LNCAP (cell line): ENCODE results near the gene CAGE1.

Experiments used
- CTCF ChIP-seq: fragments of 450-650 bp; IDR thresholded peaks from 2 replicates; pipeline ENCODE4 v1.5.1; 2017; ENCODE audit warnings: mild to moderate bottlenecking

Gene CAGE1

GRCh38 chr6:7296602-7297001 is 92.9 kb downstream of the CAGE1 start:
- TF ChIP-seq CTCF, result no peak

DNA sequence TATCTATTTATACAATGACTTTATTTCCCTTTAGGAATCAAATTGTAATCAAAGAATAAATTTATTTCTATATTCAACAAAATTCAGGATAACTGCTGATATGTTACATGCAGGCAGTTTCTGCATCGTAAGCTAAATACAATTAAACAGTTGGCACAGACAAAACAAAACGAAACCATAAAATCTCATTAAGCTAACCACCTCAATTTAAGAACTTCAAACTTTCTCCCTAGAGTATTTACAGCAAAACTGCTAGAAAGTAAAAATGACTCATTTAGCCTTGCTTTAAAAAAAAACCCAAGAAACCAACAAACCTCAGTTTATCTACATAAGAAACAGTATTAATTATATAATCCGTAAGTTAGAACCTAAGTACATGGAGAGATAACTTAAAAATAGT is 93.6 kb downstream of the CAGE1 start:
- no peak for TF ChIP-seq CTCF

DNA sequence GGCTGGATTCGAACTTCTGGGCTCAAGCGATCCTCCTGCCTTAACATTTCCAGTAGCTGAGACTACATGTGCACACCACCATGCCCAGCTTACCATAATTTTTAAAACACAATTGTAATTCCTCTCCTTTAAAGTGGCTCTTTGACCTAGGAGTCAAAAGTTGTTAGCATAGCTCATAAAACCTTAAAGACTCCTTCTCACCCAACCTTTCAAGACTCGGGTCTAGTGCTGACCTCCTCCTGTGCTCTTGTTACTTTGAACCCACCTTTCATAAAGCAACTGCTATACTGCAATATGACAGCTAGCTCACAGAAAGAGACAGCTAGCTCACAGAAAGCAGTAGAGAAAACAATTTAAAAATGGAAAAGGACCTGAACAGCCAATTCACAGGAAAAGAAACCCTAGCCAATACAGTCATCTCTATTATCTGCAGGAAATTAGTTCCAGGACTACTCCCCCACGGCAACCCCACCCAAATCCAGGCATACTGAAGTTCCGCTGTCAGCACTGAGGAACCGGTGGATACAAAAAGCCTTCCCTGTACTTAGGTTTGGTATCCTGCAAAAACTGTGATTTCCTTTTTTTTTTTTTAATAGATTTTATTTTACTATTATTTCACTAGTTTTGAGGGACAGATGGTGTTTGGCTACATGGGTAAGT is 96.8 kb downstream of the CAGE1 start:
- no peak for TF ChIP-seq CTCF

DNA sequence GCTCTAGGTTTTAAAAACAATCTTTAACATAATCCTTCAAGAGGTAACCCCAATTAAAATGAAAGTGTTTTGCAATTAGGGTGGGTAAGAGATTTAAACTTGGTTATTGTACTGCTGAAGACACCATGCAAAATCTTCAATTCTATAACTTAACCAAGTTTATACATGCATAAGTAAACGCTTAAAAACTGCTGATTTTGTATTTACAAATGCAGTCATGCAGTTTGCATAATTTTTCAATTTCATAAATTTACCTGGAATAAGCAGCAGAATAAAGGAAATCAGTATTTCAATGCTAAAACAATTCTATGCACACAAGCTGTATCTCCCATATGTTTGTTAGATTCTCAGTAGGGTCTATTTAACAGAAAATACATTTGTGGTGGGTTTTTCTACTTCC is 99.5 kb downstream of the CAGE1 start:
- TF ChIP-seq CTCF, result no peak

DNA sequence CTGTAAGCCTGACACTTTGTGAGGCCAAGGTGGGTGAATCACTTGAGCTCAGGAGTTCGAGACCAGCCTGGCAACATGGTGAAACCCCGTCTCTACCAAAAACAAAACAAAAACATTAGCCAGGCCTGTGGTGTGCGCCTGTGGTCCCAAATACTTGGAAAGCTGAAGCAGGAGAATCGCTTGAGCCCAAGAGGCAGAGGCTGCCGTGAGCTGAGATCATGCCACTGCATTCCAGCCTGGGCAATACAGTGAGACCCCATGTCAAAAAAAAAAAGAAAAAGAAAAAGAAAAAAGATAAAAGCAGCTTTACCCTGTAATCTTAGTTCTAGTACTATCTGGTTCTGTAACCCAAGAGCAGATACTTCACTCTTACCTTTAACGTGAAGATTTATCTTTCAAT is 104.1 kb downstream of the CAGE1 start:
- no peak for TF ChIP-seq CTCF

- TF ChIP-seq CTCF, result no peak
Measured at GRCh38 chr6:7283676-7284075, 105.9 kb downstream of the CAGE1 start.

DNA sequence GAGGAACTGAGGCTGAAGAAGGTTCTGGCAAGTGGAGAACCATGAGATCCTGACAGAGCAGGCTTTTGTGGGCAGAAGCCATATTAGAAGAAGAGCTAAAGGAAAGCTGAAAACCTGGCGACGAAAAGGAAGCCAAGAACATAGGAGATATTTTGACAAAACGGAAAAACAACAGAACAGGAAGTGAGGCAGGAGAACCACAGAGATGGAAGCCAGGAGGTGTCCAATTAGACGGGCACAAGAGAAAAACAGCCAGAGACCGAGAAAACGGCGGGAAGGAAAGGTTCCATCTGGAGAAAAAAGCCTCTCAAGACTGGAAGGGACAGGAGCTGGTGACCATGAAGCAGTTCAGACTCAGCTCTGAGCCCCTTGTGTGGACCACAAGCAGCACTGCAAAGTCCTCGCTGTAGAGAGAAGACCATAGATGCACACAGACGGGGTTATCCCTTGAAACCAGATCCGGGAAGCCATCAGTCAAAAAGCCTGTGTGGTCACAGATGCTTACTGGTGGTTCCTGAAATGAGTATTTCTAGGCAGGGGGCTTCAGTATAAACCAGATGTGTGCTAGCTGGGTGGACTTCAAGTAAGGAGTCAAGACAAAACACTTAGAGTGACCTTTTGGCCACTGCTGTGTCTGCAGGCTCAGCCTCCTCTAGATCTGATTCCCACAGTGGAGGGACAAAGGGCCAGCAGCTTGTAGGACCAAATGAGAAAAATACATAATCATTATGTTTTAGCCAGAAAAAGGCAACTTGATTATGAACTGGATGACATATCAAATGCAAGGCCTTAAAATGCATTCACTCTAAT is 107.2 kb downstream of the CAGE1 start:
- TF ChIP-seq CTCF, result no peak
